ENCODE data around the gene ZNF484.
A peak's percentile ranks its signal among the peaks of the same experiment; 100 is the strongest.
"Not testable (repeated sequence)": the region's sequence is repeated elsewhere in the genome, so short reads cannot be mapped to it uniquely, and the experiment has no call there.

Gene ZNF484

GRCh38 chr9:92860867-92861266, 17.0 kb downstream of the ZNF484 start:
- no peak for DNase-seq (ENCODE audit: low spot score)

GRCh38 chr9:92857236-92857635, 20.6 kb downstream of the ZNF484 start:
- DNase-seq (ENCODE audit: low spot score), result no peak

- DNase-seq (ENCODE audit: low spot score), result no peak
These were observed 24.1 kb downstream of the ZNF484 start for GRCh38 chr9:92853716-92854115.

DNA sequence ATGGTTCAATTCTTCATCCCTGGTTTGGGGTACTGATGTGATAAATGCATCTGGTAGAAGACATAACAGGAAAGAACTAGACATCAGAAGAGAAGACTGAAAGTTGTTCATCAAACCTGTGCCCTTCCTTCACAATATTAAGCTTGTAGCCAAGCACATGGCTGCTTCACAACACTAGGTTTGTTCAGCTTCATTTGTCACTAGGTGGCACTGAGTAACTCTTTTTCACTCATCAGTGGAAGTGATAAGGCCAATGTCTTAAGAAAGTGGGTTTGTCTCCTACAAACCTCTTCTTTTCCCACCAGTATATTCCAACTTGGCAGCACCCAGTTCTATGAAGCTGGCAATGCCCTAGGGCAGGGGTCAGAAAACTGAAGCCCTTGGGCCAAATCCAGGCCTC, 26.9 kb downstream of the ZNF484 start:
- no peak for DNase-seq (ENCODE audit: low spot score)

DNA sequence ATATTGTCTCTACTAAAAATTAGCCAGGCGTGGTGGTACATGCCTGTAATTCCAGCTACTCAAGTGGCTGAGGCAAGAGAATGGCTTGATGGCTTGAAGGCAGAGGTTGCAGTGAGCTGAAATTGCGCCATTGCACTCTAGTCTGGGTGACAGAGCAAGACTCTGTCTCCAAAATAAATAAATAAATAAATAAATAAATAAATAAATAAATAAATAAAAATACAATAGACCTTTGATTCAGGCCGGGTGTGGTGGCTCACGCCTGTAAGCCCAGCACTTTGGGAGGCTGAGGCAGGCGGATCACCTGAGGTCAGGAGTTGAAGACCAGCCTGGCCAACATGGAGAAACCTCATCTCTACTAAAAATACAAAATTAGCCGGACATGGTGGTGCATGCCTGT, 29.1 kb downstream of the ZNF484 start:
- DNase-seq (ENCODE audit: low spot score), result not testable (repeated sequence)

- DNase-seq (ENCODE audit: low spot score), result no peak
These were observed 31.1 kb downstream of the ZNF484 start for GRCh38 chr9:92846662-92847145.

DNA sequence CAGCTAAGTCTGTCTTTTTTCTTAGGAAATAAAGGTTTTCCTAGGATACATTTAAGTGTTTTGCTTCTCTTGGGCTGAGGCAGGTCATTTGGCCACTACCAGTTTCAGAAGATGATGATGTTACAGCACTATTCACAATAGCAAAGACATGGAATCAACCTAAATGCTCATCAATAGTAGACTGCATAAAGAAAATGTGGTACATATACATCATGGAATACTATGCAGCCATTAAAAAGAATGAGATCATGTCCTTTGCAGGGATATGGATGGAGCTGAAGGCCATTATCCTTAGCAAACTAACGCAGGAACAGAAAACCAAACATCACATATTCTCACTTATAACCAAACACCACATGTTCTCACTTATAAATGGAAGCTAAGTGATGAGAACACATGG, 39.4 kb downstream of the ZNF484 start:
- not testable (repeated sequence) for DNase-seq (ENCODE audit: low spot score)

GRCh38 chr9:92837191-92837590, 40.6 kb downstream of the ZNF484 start:
- no peak for DNase-seq (ENCODE audit: low spot score)

- no peak for DNase-seq (ENCODE audit: low spot score)
These were observed 48.4 kb downstream of the ZNF484 start for GRCh38 chr9:92829420-92829819.

- DNase-seq (ENCODE audit: low spot score), result not testable (repeated sequence)
These were observed 52.8 kb downstream of the ZNF484 start for GRCh38 chr9:92825065-92825464.

DNA sequence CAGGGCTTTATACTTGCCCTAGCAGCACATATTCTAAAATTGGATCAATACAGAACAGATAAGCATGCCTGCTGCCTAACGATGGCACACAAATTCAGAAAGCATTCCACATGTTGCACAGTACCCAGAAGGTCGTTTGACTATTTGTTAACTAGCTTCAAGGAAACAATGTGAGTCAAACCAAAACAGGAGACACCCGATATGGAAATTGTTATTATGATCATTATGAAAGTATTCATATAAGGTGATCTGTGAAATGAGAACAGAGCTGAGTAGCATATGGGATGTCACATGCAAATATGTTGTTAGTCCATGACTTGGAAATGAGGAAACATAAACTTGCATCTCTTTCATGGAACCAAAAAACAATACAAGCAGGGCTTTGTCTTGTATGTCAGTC, 56.9 kb downstream of the ZNF484 start:
- DNase-seq (ENCODE audit: low spot score), result no peak

DNA sequence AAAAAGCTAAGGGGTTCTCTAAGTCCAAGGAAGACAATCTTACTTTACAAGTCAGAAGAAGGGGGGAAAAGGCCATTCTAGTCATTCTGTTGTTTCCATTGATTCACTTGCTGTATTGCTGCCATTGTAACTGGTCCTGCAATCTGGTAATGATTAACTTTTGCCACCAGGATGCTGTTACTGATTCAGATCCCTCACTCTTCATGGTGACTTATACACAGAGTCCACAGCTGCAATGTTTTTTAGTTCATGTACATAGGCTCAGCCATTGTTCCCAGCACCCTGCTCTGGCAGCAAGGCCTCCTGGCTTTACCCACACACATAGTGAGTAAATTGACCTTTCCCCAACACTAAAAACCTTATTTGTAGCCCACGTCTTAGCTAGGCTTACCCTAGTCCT, 57.9 kb downstream of the ZNF484 start:
- not testable (repeated sequence) for DNase-seq (ENCODE audit: low spot score)

DNA sequence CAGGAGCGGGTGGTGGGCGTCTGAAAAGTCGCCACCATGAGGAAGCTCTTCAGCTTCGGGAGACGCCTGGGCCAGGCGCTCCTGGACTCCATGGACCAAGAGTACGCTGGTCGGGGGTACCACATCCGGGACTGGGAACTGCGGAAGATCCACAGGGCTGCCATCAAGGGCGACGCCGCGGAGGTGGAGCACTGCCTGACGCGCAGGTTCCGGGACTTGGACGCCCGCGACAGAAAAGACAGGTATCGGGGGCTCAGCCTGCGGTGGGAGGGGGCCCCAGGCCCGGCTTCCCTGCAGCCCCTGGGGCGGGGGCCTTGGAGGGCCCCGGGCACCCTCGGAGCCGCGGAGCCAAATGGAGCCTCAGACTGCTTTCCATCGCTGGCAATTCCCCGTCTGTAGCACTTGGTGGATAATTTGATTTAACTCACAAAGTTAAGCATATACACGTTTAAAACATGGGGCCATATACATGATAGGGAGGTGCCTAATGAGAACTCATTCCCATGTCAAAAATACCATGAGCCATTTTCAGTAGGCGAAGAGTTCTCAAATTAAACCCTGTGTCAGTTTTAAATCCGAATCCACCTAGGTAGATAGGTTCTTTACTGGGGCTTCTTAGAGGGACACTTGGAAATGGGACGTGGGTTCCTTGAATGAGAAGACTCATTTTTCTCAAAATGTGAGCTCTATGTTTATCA, 68.1 kb downstream of the ZNF484 start:
- DNase-seq (ENCODE audit: low spot score), result not testable (repeated sequence)

GRCh38 chr9:92808726-92809451, 68.9 kb downstream of the ZNF484 start:
- peak; percentile 85 for DNase-seq (ENCODE audit: low spot score)

DNA sequence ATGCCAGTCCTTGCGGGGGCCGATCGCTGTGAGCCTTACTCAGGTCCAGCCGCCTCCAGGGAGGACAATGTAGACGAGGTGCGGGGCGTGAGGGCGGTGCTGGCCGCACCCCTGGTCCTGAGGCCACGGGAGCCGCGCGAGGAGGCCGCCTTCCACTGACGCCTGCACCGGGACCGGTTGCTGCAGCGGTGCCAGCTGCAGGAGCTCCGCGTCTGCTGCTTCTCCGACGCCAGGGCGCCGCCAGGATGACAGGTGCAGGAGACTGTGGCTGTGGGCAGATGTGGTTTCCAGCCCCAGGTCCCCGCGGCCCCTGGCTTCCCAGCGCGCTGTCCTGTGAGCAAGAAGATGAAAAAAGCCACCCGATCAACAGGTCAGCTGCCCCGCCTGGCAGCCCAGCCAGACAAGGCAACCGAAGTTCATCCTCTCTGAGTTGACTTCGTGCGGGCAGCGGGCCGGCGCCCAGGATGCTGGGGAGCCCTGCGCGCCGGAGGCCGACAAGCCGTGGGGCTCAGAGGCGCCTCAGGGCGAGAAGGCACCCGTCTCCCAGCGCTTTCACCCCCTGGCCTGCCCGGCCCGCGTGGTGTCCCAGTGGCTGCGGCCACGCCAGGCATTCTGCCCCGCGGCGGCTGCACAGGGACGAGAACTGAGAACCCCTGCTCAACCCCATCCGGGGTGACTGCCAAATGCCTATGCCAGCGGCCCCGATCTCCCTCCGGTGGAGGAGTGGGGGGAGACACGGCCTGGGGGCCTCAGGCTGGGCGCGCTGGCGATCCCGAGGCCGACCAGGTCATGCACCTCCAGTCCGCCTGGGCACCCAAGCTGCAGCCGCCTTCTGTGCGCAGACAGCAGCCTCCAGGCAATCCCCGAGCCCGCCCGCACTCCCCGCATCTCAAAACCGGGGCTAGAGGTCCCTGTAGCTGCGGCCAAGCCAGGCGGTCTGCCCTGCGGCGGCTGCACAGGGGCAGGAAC, 69.8 kb downstream of the ZNF484 start:
- DNase-seq (ENCODE audit: low spot score), result no peak

DNA sequence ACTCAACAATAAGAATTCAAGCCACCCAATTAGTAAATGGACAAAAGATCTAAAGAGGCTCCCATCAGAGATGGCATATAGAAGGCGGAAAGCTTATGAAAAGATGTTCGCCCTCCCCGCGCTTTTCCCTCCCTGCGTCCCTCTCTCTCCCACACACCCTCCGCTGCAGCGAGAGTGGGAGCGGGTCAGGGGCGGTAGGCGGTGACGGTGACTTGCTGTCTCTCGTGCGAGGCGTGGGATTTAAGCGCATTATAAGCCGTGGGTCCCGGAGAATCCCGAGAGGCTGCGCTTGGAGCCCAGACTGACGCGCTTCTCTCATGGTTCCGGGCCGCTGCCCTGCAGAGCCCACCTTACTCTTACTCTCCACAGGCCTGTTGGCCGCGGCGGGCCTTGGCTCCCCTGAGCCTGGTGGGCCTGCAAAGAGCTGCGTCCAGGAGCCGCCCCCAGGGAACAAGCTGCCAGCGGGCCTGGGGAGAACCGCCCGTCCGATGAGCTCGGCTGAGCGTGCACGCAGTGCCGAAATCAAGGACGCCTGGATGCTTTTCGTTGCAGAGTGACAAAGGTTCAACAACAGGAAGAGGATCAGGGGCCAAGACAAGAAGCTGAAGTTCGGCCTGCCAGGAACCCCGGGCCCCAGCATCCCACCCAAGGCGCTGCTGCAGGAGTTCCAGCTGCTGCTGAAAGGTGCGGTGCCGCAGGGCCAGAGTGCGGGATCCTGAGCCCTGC, 70.6 kb downstream of the ZNF484 start:
- no peak for DNase-seq (ENCODE audit: low spot score)

GRCh38 chr9:92804727-92805126, 73.1 kb downstream of the ZNF484 start:
- no peak for DNase-seq (ENCODE audit: low spot score)

GRCh38 chr9:92798358-92798757, 79.5 kb downstream of the ZNF484 start:
- DNase-seq (ENCODE audit: low spot score), result no peak

- DNase-seq (ENCODE audit: low spot score), result not testable (repeated sequence)
These were observed 81.5 kb downstream of the ZNF484 start for GRCh38 chr9:92796337-92796804.

GRCh38 chr9:92795598-92796336, 82.1 kb downstream of the ZNF484 start:
- no peak for DNase-seq (ENCODE audit: low spot score)

Measured in GM03348 (cell line).